Fibroblast of lung (primary cell): ENCODE measurements around the gene NKD1. TPM values are rescaled to one million over a fixed set of nuclear protein-coding genes. Genes with fewer than 3 reads are reported as not detected.

Experiments
- DNase-seq, 2 donors: peaks; one replicate each; pipeline versions ENCODE4 v3.0.0 to v3.0.0-alpha.2; 2010; ENCODE audit warnings: low read depth in 2 of 2
- H2AFZ ChIP-seq: 2 replicates; pipeline ENCODE4 v1.5.1; 2012; ENCODE audit warnings: low read length, control low read depth, inconsistent platforms
- H3K27ac ChIP-seq: 2 replicates; pipeline ENCODE4 v1.5.1; 2011; ENCODE audit warnings: low read length, control low read depth; ENCODE audit not compliant: insufficient read depth
- H3K27me3 ChIP-seq: 2 replicates; pipeline ENCODE4 v1.5.1; 2011; ENCODE audit warnings: mild to moderate bottlenecking, low read length; ENCODE audit not compliant: control insufficient read depth, insufficient read depth
- H3K36me3 ChIP-seq: 2 replicates; pipeline ENCODE4 v1.5.1; 2011; ENCODE audit warnings: low read length; ENCODE audit not compliant: control insufficient read depth, insufficient read depth
- H3K4me1 ChIP-seq: 2 replicates; pipeline ENCODE4 v1.5.1; 2011; ENCODE audit warnings: low read length; ENCODE audit not compliant: control insufficient read depth, insufficient read depth; ENCODE audit errors: extremely low read depth
- H3K4me2 ChIP-seq: 2 replicates; pipeline ENCODE4 v1.5.1; 2011; ENCODE audit warnings: low read length, control low read depth; ENCODE audit not compliant: insufficient read depth; ENCODE audit errors: extremely low read depth
- H3K4me3 ChIP-seq, 4 experiments: fragments of 200-600 bp in 1 of 4; sonication (generic) in 1 of 4; replicated peaks in 1 of 4; 2 replicates each; pipeline ENCODE4 v1.5.1; 2011 to 2016; ENCODE audit warnings: low read length in 4 of 4, low read depth in 3 of 4, mild to moderate bottlenecking in 3 of 4, control low read depth in 2 of 4, inconsistent platforms in 1 of 4, mixed read lengths in 1 of 4; ENCODE audit not compliant: insufficient read depth in 1 of 4; ENCODE audit errors: control extremely low read depth in 1 of 4
- H3K79me2 ChIP-seq: 2 replicates; pipeline ENCODE4 v1.5.1; 2012; ENCODE audit warnings: mild to moderate bottlenecking, low read length, inconsistent platforms; ENCODE audit not compliant: control insufficient read depth, insufficient read depth
- H3K9ac ChIP-seq: 2 replicates; pipeline ENCODE4 v1.5.1; 2011; ENCODE audit warnings: mild to moderate bottlenecking, low read length, control low read depth; ENCODE audit not compliant: insufficient read depth
- H3K9me3 ChIP-seq: 2 replicates; pipeline ENCODE4 v1.5.1; 2012; ENCODE audit warnings: low read depth, low read length; ENCODE audit not compliant: control insufficient read depth, insufficient read depth
- H4K20me1 ChIP-seq: 2 replicates; pipeline ENCODE4 v1.5.1; 2011; ENCODE audit warnings: low read length; ENCODE audit not compliant: control insufficient read depth, insufficient read depth; ENCODE audit errors: extremely low read depth
- CTCF ChIP-seq, 2 donors: IDR thresholded peaks in 1 of 2; conservative IDR thresholded peaks in 1 of 2; 1 replicate in 1 of 2; 2 replicates in 1 of 2; pipeline ENCODE4 v1.5.1; 2011 to 2012; ENCODE audit warnings: low read length in 2 of 2, control low read depth in 1 of 2, inconsistent platforms in 1 of 2, low read depth in 1 of 2, mild to moderate bottlenecking in 1 of 2
- EZH2 ChIP-seq: IDR thresholded peaks from 2 replicates; pipeline ENCODE4 v1.5.1; 2012; ENCODE audit warnings: low read length, control low read depth, mild to moderate bottlenecking; ENCODE audit errors: missing control alignments
- polyA plus RNA-seq, 2 donors: library from polyadenylated mRNA; depleted of rRNA in 1 of 2; stranded (reverse) in 1 of 2; unstranded in 1 of 2; fragments of >200 nt; gene quantifications; 2 replicates each; pipeline ENCODE4 v1.2.1, GENCODE V29; 2011 to 2012; ENCODE audit warnings: missing spikeins in 1 of 2
- total RNA-seq: library from RNA; depleted of rRNA; stranded (reverse); fragments of >200 nt; gene quantifications from 2 replicates; pipeline ENCODE4 v1.2.1, GENCODE V29; 2014

The NKD1 gene
- total and polyA plus RNA-seq, 2 donors (not counting 1 experiment from before 2014, with no cell fraction given) = under 0.01 to 0.12 TPM

- DNase-seq = no peak
- Histone ChIP-seq H3K27me3 (no peaks in the 10 kb centered on the region), H3K4me3 (no peak overlapping the region), H3K4me2 (no peak overlapping the region), H3K79me2 (no peaks in the 10 kb centered on the region), H4K20me1 (no peaks in the 10 kb centered on the region), H3K9me3 (no peaks in the 10 kb centered on the region), H3K4me1 (no peaks in the 10 kb centered on the region), H3K36me3 (no peaks in the 10 kb centered on the region), H2AFZ (no peak overlapping the region), H3K9ac (no peak overlapping the region), H3K27ac (no peak overlapping the region)
- TF ChIP-seq CTCF (conservative IDR thresholded peaks at IDR 0.05 in 1 of 2, IDR thresholded peaks at IDR 0.05 in 1 of 2; ENCODE audit: low read depth in 1 of 2, low read length in 2 of 2) = no peak
- no peak for TF ChIP-seq EZH2
Measured at GRCh38 chr16:50634947-50635346, 86.8 kb downstream of the NKD1 start.

DNA sequence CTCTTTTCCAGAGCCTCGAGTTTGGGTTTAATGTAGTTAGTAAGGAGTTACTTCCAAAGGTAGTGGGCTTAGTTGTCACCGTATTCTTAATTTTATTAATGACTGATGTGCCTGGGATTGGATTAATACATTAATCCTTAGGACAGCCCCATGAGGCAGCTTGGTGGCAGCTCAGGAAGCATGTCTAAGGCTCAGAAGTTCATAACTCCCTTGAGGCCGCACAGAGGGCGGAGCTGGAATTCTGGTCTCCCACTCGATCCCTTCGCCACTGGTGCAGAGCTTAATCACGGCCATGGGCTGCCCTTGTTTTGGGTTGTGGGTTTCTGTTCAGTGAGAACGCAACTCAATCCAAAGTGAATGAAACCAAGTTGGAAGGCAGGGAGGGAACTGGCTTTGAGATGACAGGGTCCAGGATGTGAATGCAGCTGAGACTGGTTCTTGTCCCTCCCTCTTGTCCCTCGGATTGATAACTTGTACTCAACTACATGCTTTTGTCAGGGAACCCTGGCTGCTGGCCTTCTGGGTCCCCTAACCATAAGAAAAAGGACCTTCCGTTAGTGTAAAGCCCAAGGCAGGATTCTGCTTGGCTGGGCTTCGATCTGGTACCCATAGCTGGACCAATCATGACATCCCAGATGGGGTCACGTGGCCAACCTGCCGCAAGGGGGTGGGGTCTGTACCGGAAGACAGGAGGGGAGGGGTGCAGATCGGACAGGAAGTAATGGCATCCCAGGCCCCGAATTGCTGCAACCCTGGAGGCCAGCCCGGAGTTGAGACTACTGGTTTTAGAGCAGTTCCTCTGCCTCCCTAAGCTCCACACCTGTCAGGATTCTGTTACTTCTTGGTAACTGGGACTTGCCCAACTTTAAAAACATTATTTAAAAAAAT, 87.6 kb downstream of the NKD1 start:
- H3K4me1 ChIP-seq = no peaks in the 10 kb centered on the region
- H3K36me3 ChIP-seq = no peaks in the 10 kb centered on the region
- H3K9me3 ChIP-seq = no peaks in the 10 kb centered on the region
- H2AFZ ChIP-seq = no peak overlapping the region
- no peak overlapping the region for H3K9ac ChIP-seq
- no peak for DNase-seq
- no peaks in the 10 kb centered on the region for H4K20me1 ChIP-seq
- no peak overlapping the region for H3K4me2 ChIP-seq
- no peak overlapping the region for H3K4me3 ChIP-seq
- no peak overlapping the region for H3K27ac ChIP-seq
- no peaks in the 10 kb centered on the region for H3K27me3 ChIP-seq
- no peak for TF ChIP-seq CTCF (conservative IDR thresholded peaks at IDR 0.05 in 1 of 2, IDR thresholded peaks at IDR 0.05 in 1 of 2; ENCODE audit: low read depth in 1 of 2, low read length in 2 of 2)
- no peak for TF ChIP-seq EZH2
- no peaks in the 10 kb centered on the region for H3K79me2 ChIP-seq

DNA sequence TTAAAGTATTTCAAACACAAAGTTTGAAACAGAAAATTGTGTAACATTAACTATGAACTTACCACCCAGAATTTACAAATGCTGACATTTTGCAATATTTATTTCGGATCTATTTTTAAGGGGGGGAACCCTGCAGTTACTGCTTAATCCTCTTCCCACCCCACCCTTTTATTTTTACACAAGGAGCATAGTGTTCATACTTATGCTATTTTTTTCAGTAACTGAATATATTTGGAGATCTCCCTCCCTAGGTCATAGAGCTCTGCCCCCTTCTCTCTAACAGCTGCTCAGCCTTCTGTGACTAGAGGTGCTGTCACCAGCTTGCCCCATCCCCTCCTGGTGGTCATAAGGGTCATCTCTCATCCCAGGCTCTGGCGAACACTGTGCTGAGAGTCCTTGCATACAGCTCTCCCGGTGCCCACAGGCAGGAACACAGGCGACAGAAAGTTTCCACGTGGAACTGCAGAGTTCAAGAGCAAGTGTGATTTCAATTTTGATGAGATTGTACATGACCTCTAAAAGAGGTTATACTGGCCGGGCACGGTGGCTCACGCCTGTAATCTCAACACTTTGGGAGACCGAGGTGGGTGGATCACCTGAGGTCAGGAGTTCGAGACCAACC, 88.7 kb downstream of the NKD1 start:
- no peak for DNase-seq
- TF ChIP-seq CTCF (conservative IDR thresholded peaks at IDR 0.05 in 1 of 2, IDR thresholded peaks at IDR 0.05 in 1 of 2; ENCODE audit: low read depth in 1 of 2, low read length in 2 of 2) = no peak
- no peak for TF ChIP-seq EZH2
- Histone ChIP-seq H2AFZ (no peak overlapping the region), H3K27ac (no peak overlapping the region), H4K20me1 (no peaks in the 10 kb centered on the region), H3K36me3 (no peaks in the 10 kb centered on the region), H3K27me3 (no peaks in the 10 kb centered on the region), H3K4me1 (no peaks in the 10 kb centered on the region), H3K4me2 (no peak overlapping the region), H3K79me2 (no peaks in the 10 kb centered on the region), H3K4me3 (no peak overlapping the region), H3K9me3 (no peaks in the 10 kb centered on the region), H3K9ac (no peak overlapping the region)
